ENCODE data around the gene CLIP4. TPM values are rescaled to one million over a fixed set of nuclear protein-coding genes. Genes with fewer than 3 reads are reported as not detected.

The CLIP4 gene
- total RNA-seq, 1 donor: 73.5 TPM

DNA sequence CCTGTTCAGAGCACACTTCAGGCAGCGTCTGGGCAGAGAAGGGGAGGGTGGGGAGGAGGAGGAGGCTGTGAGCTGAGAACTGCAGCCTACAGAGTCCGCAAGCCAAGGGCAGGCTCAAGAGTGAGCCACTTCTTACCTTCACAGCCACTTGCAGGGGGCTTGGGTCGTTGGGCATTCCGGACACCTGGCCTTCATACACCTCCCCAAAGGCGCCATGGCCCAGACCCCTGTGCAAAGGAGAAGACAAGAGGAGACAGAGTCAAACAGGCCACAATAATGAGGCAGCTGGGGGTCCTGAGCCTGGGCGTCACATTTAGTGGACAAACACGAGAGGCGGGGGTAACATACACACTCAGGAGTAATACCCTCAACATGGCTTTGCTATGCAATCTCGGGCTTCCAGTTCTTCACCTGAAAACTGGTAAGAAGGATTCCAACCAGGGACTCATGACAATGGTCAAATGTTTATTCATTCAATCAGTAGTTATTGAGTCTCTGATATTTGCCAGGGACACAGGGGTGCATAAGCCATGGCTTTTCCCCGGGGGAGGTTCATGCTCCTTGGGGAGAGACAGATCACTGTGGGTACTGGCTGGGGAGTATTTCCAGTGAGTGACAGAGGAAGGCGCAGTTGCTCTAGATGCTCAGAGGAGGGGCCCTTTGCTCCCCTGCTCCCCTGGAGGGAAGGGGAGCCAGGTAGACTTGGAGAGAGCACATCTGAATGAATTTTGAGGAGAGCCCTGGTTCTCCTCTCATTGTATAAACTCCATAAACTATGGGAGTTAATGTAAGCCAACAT is 107.4 kb downstream of the CLIP4 start:
- no peak for DNase-seq (ENCODE audit: low read depth)
- TF ChIP-seq, protein P1, sequence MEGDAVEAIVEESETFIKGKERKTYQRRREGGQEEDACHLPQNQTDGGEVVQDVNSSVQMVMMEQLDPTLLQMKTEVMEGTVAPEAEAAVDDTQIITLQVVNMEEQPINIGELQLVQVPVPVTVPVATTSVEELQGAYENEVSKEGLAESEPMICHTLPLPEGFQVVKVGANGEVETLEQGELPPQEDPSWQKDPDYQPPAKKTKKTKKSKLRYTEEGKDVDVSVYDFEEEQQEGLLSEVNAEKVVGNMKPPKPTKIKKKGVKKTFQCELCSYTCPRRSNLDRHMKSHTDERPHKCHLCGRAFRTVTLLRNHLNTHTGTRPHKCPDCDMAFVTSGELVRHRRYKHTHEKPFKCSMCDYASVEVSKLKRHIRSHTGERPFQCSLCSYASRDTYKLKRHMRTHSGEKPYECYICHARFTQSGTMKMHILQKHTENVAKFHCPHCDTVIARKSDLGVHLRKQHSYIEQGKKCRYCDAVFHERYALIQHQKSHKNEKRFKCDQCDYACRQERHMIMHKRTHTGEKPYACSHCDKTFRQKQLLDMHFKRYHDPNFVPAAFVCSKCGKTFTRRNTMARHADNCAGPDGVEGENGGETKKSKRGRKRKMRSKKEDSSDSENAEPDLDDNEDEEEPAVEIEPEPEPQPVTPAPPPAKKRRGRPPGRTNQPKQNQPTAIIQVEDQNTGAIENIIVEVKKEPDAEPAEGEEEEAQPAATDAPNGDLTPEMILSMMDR (IDR thresholded peaks at IDR 0.05; ENCODE audit: insufficient read depth, low read length): no peak
- no peak overlapping the region for H3K4me3 ChIP-seq (ENCODE audit: low read depth, low read length)

DNA sequence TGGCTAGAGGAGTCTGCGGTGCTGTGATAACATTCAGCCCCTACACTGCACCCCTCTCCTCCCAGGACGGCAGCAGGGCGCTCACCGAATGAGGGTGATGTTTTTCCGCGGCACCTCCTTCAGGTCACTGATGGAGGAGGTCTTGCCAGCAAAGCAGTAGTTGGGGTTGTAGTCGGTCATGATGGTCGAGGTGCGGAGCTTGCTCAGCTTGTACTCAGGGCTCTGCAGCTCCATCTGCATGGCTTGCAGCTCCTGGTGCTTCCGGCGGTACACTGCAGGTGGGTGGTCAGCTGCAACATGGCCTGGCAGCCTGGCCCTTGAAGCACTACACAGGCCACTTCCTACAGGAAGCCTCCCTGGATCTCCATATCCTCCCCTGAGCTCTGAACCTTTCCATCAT is 108.0 kb downstream of the CLIP4 start:
- TF ChIP-seq, protein P1 (IDR thresholded peaks at IDR 0.05; ENCODE audit: insufficient read depth, low read length): no peak
- no peak for DNase-seq (ENCODE audit: low read depth)

DNA sequence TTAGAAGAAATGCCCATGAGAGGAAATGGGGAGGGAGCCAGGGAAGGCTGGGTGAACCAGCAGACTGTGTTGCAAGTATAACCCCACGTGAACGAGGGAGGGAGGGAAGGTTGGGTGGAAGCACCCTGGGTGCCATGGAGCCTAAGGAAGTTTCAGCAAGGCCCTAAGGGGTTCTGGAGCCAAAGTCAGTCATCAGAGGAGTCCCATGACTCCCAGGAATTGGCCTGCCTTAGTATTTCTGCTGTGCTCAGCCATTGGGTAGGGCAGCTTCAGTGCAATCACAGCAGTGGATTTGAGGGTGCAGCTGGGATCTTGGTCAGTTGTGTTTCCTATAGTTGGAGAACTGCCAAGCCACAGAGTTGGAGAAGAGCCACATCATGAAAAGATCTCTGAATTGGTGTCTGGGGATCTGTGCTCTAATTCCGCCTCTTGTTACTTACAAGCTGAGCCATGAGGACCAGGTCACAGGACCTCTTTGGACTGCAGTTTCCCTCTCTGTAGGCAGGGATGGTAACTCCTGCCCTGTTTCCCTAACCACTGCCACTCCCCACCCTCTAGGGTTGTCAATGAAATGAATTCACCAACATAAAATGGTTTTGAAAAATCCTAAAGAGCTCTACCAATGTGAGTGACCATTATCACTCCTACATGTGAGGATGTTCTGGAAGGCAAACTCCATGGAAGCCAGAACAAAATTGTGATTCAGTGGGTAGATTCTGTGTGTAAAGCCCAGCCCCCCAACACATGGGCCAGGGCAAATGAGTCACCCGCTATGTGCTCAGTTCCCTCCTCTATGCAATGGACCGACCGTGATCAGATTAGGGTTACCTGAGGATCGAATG is 108.9 kb downstream of the CLIP4 start:
- DNase-seq (ENCODE audit: low read depth): peak; percentile 81
- TF ChIP-seq, protein P1 (IDR thresholded peaks at IDR 0.05; ENCODE audit: insufficient read depth, low read length): no peak
- no peak overlapping the region for H3K4me3 ChIP-seq (ENCODE audit: low read depth, low read length)

More for the DNA sequence above, 108.0 kb downstream of the CLIP4 start:
- H3K4me3 ChIP-seq (ENCODE audit: low read depth, low read length): no peak overlapping the region

DNA sequence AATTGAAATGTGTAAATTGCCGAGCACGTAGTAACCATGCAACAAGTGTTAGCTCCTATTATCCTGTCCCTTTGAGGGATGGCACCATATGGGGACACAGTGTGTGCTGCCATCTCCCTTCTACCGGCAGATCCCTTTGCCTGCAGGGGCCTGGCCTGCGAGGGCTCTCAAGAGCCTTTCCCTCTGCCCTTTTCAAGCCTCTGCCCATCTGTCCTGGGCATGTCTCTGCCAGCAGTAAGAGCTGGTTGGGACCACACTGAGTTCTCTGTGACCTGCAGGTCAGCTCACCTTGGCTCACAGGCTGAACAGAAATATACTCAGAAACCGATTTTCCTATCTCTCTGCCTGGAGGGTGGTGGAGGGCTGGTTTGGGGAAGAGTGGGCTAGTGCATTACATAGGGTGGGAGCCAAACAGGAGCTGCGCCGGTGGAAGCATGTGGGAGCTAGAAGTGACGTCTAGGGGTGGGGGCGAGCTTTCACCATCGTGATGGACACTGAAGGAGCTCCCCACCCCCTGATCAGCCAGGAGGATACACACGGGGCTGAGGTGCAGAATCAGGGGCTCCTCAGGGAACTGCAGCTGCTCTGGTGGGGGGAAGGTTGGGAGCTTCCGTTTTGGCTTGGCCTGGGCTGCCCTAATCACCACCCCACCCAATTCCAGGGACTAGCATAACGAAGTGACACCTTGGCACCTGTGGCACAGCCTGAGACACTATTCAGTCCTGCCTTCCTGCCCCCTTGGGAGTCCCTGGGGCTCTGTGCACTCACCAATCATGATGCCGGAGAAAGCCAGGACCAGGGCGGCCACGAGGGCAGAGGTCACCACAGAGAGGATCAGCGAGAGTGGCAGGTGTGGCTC is 109.7 kb downstream of the CLIP4 start:
- DNase-seq (ENCODE audit: low read depth): no peak
- TF ChIP-seq, protein P1 (IDR thresholded peaks at IDR 0.05; ENCODE audit: insufficient read depth, low read length): no peak
- no peak overlapping the region for H3K4me3 ChIP-seq (ENCODE audit: low read depth, low read length)

DNA sequence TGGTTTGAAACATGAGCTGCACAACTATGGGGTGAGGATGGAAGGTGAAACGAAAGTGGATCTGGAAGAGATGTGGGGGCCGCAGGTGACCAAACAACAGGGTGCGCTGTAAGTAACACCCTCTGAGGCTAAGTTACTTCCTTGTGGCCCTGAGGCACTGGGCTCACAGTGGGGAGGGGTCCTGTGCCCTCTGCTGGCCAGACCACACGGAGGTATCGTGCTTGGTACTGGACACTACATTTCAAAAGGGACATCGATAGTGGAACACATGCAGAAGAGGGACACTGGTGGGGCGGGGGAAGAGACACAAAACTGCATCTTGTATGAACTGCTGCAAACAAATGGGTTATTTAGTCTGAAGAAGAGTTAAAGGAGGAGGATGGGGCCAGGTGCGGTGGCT is 110.6 kb downstream of the CLIP4 start:
- no peak overlapping the region for H3K4me3 ChIP-seq (ENCODE audit: low read depth, low read length)
- DNase-seq (ENCODE audit: low read depth): no peak
- TF ChIP-seq, protein P1 (IDR thresholded peaks at IDR 0.05; ENCODE audit: insufficient read depth, low read length): no peak

DNA sequence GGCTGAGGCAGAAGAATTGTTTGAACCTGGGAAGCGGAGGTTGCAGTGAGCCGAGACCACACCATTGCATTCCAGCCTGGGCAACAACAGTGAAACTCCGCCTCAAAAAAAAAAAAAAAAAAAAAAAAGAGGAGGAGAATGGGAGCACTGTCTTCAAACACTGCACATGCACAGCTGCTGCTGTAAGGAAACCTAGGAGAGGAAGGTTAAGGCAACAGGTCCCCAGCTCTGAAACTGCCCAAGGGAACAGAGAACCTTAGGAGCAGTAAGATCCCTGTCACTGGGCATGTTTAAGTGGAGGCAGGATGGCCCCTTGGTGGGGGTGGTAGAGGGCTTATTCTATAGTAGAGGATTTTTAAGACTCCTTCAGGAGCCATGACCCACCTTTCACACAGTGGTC is 111.2 kb downstream of the CLIP4 start:
- DNase-seq (ENCODE audit: low read depth): no peak

More for the DNA sequence above, 111.2 kb downstream of the CLIP4 start:
- TF ChIP-seq, protein P1 (IDR thresholded peaks at IDR 0.05; ENCODE audit: insufficient read depth, low read length): no peak
- H3K4me3 ChIP-seq (ENCODE audit: low read depth, low read length): no peak overlapping the region

Data from fibroblast of the aortic adventitia (primary cell).